GM12873 (cell line): Measurements from ENCODE around the gene BNC2.

Experiments used
- TF ChIP-seq, protein P1 (sequence below): IDR thresholded peaks from 2 replicates; pipeline ENCODE4 v1.5.1; 2012; ENCODE audit warnings: low read depth, mild to moderate bottlenecking, moderate library complexity, low read length, control low read depth; ENCODE audit not compliant: insufficient read depth; ENCODE audit errors: missing control alignments

BNC2 gene

DNA sequence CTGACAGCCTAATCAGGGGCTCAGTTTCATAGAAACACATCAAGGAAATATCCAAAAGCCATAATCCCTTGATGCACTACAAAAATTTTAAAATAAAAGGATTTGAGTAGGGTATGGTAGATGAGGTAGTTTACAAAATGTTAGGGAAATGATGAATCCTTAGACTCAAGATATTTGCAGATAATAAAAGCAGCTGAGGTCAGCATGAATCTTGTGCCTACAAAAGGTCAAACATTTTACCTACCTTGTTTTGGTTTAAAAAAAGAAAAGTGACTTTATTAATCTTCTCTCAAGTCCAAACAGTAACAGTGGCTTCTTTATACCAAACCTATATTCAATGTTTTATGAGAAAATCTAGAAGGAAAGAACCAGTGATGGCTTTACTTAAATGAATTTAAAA is 135.5 kb downstream of the BNC2 start:
- TF ChIP-seq, protein P1, sequence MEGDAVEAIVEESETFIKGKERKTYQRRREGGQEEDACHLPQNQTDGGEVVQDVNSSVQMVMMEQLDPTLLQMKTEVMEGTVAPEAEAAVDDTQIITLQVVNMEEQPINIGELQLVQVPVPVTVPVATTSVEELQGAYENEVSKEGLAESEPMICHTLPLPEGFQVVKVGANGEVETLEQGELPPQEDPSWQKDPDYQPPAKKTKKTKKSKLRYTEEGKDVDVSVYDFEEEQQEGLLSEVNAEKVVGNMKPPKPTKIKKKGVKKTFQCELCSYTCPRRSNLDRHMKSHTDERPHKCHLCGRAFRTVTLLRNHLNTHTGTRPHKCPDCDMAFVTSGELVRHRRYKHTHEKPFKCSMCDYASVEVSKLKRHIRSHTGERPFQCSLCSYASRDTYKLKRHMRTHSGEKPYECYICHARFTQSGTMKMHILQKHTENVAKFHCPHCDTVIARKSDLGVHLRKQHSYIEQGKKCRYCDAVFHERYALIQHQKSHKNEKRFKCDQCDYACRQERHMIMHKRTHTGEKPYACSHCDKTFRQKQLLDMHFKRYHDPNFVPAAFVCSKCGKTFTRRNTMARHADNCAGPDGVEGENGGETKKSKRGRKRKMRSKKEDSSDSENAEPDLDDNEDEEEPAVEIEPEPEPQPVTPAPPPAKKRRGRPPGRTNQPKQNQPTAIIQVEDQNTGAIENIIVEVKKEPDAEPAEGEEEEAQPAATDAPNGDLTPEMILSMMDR, result no peak

DNA sequence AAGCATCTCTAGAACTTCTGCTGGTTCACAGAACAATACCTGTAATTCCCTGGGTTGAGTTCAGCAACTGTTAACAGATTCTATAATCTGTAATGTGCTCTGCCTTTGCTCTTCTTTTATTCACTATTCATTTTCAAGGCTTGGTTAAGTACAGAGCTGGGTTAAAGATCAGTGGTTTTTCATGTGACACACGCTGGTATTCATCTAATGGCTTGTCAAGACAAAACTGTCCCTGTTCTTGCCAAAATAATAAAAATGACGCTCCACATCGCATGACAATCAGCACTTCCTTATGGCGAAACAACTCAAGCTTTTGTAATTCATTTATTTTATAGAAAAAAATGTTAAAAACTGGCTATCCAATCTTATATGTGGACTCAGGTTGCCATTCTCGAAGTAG is 137.9 kb downstream of the BNC2 start:
- TF ChIP-seq, protein P1, result no peak

DNA sequence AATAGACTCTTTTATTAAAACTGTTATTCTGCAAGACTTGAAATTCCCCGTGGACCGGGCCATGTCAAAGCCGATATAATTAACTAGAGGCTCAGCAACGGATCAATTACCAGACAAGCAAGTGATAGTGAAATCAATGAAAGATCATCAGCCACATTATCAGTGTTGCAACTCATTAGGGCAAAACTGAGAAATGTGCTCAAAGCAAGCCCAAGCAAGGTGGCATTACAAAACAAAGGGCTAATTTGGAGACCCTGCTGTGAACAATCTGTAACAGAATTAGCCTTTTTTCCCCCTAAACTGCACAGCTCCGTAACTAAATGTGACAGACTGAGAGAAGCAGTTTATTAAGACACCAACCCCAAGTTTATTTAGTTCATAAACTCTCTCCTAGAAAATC is 140.3 kb downstream of the BNC2 start:
- TF ChIP-seq, protein P1, result no peak

DNA sequence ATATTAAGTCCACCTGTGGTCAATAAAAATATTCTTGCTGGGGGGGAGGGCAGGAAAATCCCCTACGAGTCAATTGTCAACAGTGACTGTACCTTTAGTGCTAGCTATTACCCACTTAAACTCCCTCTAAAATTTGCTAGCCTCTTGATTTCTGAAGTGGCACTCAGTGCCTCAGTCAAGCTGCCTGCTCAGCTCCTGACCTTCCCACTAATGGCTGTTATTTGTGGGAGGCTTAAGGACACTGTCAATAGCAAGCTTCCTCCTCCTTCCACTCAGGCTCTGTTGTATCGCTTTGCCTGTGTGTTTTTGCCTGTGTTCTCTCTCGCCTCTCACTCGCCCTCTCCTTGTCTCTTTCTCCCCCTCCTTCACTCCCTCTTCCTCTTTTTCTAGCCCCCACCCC is 140.8 kb downstream of the BNC2 start:
- TF ChIP-seq, protein P1, result no peak

DNA sequence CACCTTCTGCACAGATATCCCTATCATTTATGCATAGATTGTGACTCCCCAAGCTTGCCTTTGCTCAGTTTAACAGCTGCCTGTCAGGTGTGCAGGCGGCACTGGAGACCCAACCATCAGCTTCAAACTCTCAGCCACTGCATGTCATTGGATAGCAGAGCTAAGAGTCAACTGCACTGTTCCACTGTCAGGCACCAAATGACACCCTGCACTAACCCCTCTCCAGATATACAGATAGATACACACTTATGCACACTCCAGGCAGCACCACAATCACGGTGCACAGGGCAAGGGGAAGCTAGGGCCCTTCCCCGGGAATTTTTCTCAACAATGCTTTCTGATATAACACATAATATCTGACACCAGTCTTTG is 142.3 kb downstream of the BNC2 start:
- TF ChIP-seq, protein P1, result no peak

DNA sequence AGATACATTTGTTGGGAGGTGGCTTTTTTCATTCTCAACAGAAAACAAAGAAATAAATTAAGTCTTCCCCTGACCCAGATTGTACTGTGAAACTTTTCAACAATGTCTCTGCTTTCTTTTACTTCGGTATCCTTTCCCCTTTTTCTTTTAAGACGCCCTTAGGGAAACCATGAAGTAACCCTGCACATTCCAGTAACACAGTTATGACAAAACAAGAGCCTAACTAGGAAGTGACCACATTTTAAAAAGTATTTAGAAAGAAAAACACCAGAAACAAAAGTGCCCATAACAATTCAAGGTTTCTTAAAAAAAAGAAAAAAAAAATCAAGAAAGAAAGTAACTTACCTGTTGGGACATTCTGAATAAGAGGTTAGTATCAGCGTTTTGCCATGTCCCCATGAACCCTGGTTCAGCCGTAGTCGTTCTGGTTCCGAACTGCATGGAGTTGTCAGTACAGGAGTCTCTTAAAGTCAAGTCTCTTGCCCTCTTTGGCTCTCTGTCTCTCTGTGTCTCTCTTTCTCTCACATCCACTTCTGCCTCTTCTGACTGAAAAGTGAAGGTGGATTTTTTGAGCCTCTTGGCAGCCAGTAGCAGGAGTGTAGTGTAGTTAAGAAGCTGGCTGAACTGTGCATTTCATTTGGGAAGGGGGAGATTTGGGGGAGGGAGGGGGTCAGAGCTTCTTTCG is 142.9 kb downstream of the BNC2 start:
- TF ChIP-seq, protein P1, result no peak

DNA sequence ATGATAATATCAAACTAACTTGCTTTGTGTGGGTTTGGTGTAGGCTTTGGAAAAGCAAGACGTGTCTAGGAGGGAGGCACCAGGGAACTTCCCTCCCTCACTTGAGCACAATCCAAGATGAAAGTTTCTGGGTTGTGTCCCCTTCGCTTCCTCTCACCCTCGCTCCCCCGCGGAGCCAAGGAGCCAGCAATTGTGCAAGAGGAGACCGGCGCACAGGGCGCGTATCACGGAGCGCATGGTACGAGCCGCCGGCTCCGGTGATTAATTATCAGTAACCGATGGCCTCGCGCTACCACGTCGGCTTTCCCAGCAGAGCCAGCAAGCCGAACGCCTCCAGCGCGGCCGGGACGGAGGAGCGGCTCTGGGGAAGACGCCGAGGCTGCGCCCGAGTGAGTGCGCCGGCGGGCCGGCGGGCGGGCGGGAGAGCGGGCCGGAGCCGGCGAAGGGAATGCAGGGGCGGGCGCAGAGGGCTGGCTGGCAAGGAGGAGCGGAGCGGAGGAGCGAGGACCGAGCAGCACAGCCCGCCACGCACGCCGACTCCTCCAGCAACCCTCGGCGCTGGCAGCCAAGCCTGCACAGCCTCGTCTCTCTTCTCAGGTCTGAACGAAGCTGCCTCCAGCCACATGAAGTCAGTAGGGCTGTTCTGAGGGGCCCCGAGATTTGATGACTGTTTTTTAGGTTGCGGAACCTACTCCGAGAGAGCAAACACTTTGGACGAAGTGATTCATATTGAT is 143.6 kb downstream of the BNC2 start:
- TF ChIP-seq, protein P1, result no peak
